Subcutaneous abdominal adipose tissue (tissue), 5 donors: ENCODE data around the gene FTO.

Experiments
- H3K27ac ChIP-seq: one replicate; pipeline ENCODE4 v1.7.0; 2013; ENCODE audit warnings: low read depth, mild to moderate bottlenecking, inconsistent platforms, low read length, moderate library complexity
- H3K27me3 ChIP-seq, 5 donors: one replicate each; pipeline ENCODE4 v1.7.0; 2013; ENCODE audit warnings: low read length in 5 of 5, inconsistent platforms in 1 of 5; ENCODE audit not compliant: control insufficient read depth in 5 of 5, insufficient read depth in 4 of 5
- H3K36me3 ChIP-seq, 5 donors: one replicate each; pipeline ENCODE4 v1.7.0; 2013; ENCODE audit warnings: low read length in 5 of 5; ENCODE audit not compliant: control insufficient read depth in 5 of 5, insufficient read depth in 5 of 5
- H3K4me1 ChIP-seq, 5 donors: one replicate each; pipeline ENCODE4 v1.7.0; 2013; ENCODE audit warnings: low read length in 5 of 5, mild to moderate bottlenecking in 3 of 5, moderate library complexity in 1 of 5; ENCODE audit not compliant: control insufficient read depth in 5 of 5, insufficient read depth in 5 of 5
- H3K4me3 ChIP-seq, 5 donors: one replicate each; pipeline ENCODE4 v1.7.0; 2013; ENCODE audit warnings: low read length in 5 of 5, low read depth in 1 of 5
- H3K9ac ChIP-seq, 5 donors: one replicate each; pipeline ENCODE4 v1.7.0; 2013; ENCODE audit warnings: low read length in 5 of 5, mild to moderate bottlenecking in 4 of 5, moderate library complexity in 3 of 5
- H3K9me3 ChIP-seq, 5 donors: one replicate each; pipeline ENCODE4 v1.7.0; 2013; ENCODE audit warnings: low read length in 5 of 5; ENCODE audit not compliant: control insufficient read depth in 5 of 5
- donor health status: healthy.
- donor health status: healthy.
- donor health status: healthy.
- donor health status: healthy.
- donor health status: healthy.

Gene FTO

GRCh38 chr16:53816211-53816836 lies 112.4 kb downstream of the FTO start:
- no peak overlapping the region for H3K9ac ChIP-seq
- H3K27ac ChIP-seq = no peak overlapping the region
- H3K27me3 ChIP-seq = no peaks in the 10 kb centered on the region
- no peaks in the 10 kb centered on the region for H3K9me3 ChIP-seq
- peaks cover 7 to 32% (median 15%) of the 10 kb centered on the region in 5 donors for H3K36me3 ChIP-seq
- H3K4me1 ChIP-seq = peaks cover 0 to 15% (median 8%) of the 10 kb centered on the region in 5 donors
- H3K4me3 ChIP-seq = no peak overlapping the region

GRCh38 chr16:53817117-53817755 lies 113.3 kb downstream of the FTO start:
- peaks cover 5 to 22% (median 10%) of the 10 kb centered on the region in 5 donors for H3K36me3 ChIP-seq
- H3K4me3 ChIP-seq = no peak overlapping the region
- H3K27me3 ChIP-seq = no peaks in the 10 kb centered on the region
- no peak overlapping the region for H3K9ac ChIP-seq
- no peak overlapping the region for H3K27ac ChIP-seq
- H3K9me3 ChIP-seq = no peaks in the 10 kb centered on the region
- peaks cover 0 to 19% (median 8%) of the 10 kb centered on the region in 5 donors for H3K4me1 ChIP-seq

GRCh38 chr16:53817812-53818550 lies 114.0 kb downstream of the FTO start:
- peaks cover 5 to 20% (median 9%) of the 10 kb centered on the region in 5 donors for H3K36me3 ChIP-seq
- H3K27me3 ChIP-seq = no peaks in the 10 kb centered on the region
- H3K27ac ChIP-seq = no peak overlapping the region

GRCh38 chr16:53821487-53821886 lies 117.5 kb downstream of the FTO start:
- Histone ChIP-seq H3K27me3 (no peaks in the 10 kb centered on the region), H3K27ac (no peak overlapping the region), H3K9me3 (no peaks in the 10 kb centered on the region), H3K9ac (no peak overlapping the region), H3K4me1 (peaks cover 0 to 21% (median 9%) of the 10 kb centered on the region in 5 donors), H3K4me3 (no peak overlapping the region), H3K36me3 (peaks cover 5 to 8% (median 8%) of the 10 kb centered on the region in 5 donors)

More at GRCh38 chr16:53817812-53818550, 114.0 kb downstream of the FTO start:
- H3K9me3 ChIP-seq = no peaks in the 10 kb centered on the region
- no peak overlapping the region for H3K9ac ChIP-seq
- no peak overlapping the region for H3K4me3 ChIP-seq
- peaks cover 0 to 21% (median 8%) of the 10 kb centered on the region in 5 donors for H3K4me1 ChIP-seq

- Histone ChIP-seq H3K27me3 (no peaks in the 10 kb centered on the region), H3K4me3 (no peak overlapping the region), H3K4me1 (peaks cover 0 to 16% (median 9%) of the 10 kb centered on the region in 5 donors), H3K9ac (no peak overlapping the region), H3K9me3 (no peaks in the 10 kb centered on the region), H3K27ac (no peak overlapping the region), H3K36me3 (peaks cover 7 to 14% (median 9%) of the 10 kb centered on the region in 5 donors)
These were observed 118.1 kb downstream of the FTO start for GRCh38 chr16:53821957-53822625.

GRCh38 chr16:53822936-53823529 lies 119.1 kb downstream of the FTO start:
- peaks cover 0 to 7% (median 4%) of the 10 kb centered on the region in 5 donors for H3K4me1 ChIP-seq
- no peak overlapping the region for H3K9ac ChIP-seq
- H3K27ac ChIP-seq = no peak overlapping the region
- H3K4me3 ChIP-seq = no peak overlapping the region
- H3K9me3 ChIP-seq = no peaks in the 10 kb centered on the region
- H3K27me3 ChIP-seq = no peaks in the 10 kb centered on the region
- peaks cover 7 to 14% (median 9%) of the 10 kb centered on the region in 5 donors for H3K36me3 ChIP-seq

GRCh38 chr16:53826658-53827057 lies 122.7 kb downstream of the FTO start:
- Histone ChIP-seq H3K4me3 (no peak overlapping the region), H3K36me3 (peaks cover 7 to 14% (median 9%) of the 10 kb centered on the region in 5 donors), H3K4me1 (peaks cover 0 to 11% (median 8%) of the 10 kb centered on the region in 5 donors), H3K9me3 (no peaks in the 10 kb centered on the region), H3K27me3 (no peaks in the 10 kb centered on the region), H3K9ac (no peak overlapping the region), H3K27ac (no peak overlapping the region)

GRCh38 chr16:53827741-53828140 lies 123.8 kb downstream of the FTO start:
- Histone ChIP-seq H3K4me3 (no peak overlapping the region), H3K27ac (no peak overlapping the region)

GRCh38 chr16:53829186-53829747 lies 125.3 kb downstream of the FTO start:
- Histone ChIP-seq H3K36me3 (peaks cover 9 to 14% (median 10%) of the 10 kb centered on the region in 5 donors), H3K27me3 (no peaks in the 10 kb centered on the region), H3K9ac (no peak overlapping the region), H3K27ac (no peak overlapping the region), H3K9me3 (no peaks in the 10 kb centered on the region), H3K4me1 (peaks cover 0 to 5% (median 3%) of the 10 kb centered on the region in 5 donors), H3K4me3 (no peak overlapping the region)

More at GRCh38 chr16:53827741-53828140, 123.8 kb downstream of the FTO start:
- Histone ChIP-seq H3K36me3 (peaks cover 7 to 14% (median 9%) of the 10 kb centered on the region in 5 donors), H3K9ac (no peak overlapping the region), H3K4me1 (peaks cover 0 to 8% (median 5%) of the 10 kb centered on the region in 5 donors), H3K9me3 (no peaks in the 10 kb centered on the region), H3K27me3 (no peaks in the 10 kb centered on the region)
